Astrocyte (in vitro differentiated cells and primary cell): ENCODE data around the gene USP25.

Source experiments
- CTCF ChIP-seq: IDR thresholded peaks from 2 replicates; pipeline ENCODE4 v1.5.1; 2011; ENCODE audit warnings: low read depth, mild to moderate bottlenecking, inconsistent platforms, low read length, moderate library complexity; ENCODE audit not compliant: insufficient read depth
- EZH2 ChIP-seq: IDR thresholded peaks from 2 replicates; pipeline ENCODE4 v1.6.1; 2012; ENCODE audit warnings: mild to moderate bottlenecking, low read length, inconsistent platforms; ENCODE audit not compliant: insufficient read depth

GRCh38 chr21:15849927-15850326, 120.1 kb downstream of the USP25 start:
- TF ChIP-seq CTCF (no peak), EZH2 (no peak)
